Parathyroid adenoma (tissue), 2 donors: ENCODE data around the gene UQCC2.

Experiments used
- H2AFZ ChIP-seq: fragments of 300-600 bp; sonication (generic); one replicate; pipeline ENCODE4 v1.7.0; 2017; ENCODE audit warnings: antibody characterized with exemption, mild to moderate bottlenecking
- H3K27ac ChIP-seq: fragments of 300-600 bp; sonication (generic); one replicate; pipeline ENCODE4 v1.7.0; 2017
- H3K27me3 ChIP-seq: fragments of 300-600 bp; sonication (generic); one replicate; pipeline ENCODE4 v1.7.0; 2017; ENCODE audit warnings: low read length; ENCODE audit not compliant: control insufficient read depth, insufficient read depth
- H3K36me3 ChIP-seq: fragments of 300-600 bp; sonication (generic); one replicate; pipeline ENCODE4 v1.7.0; 2017; ENCODE audit warnings: low read length; ENCODE audit not compliant: control insufficient read depth, insufficient read depth
- H3K4me1 ChIP-seq: fragments of 300-600 bp; sonication (generic); one replicate; pipeline ENCODE4 v1.7.0; 2017; ENCODE audit warnings: control low read depth
- H3K4me2 ChIP-seq: fragments of 300-600 bp; sonication (generic); one replicate; pipeline ENCODE4 v1.7.0; 2017; ENCODE audit warnings: low read length
- H3K4me3 ChIP-seq: fragments of 300-600 bp; sonication (generic); one replicate; pipeline ENCODE4 v1.7.0; 2017; ENCODE audit warnings: low read depth, low read length
- H3K79me2 ChIP-seq: fragments of 300-600 bp; sonication (generic); one replicate; pipeline ENCODE4 v1.7.0; 2017; ENCODE audit warnings: control low read depth
- H3K9ac ChIP-seq: fragments of 300-600 bp; sonication (generic); one replicate; pipeline ENCODE4 v1.7.0; 2017; ENCODE audit warnings: mild to moderate bottlenecking
- H3K9me3 ChIP-seq: fragments of 300-600 bp; sonication (generic); one replicate; pipeline ENCODE4 v1.7.0; 2017; ENCODE audit warnings: low read length; ENCODE audit not compliant: control insufficient read depth
- CTCF ChIP-seq: fragments of 300-600 bp; sonication (generic); IDR thresholded peaks from one replicate; pipeline ENCODE4 v1.7.0; 2017; ENCODE audit warnings: antibody characterized with exemption, mild to moderate bottlenecking
- donor health status: primary hyperparathyroidism.

The UQCC2 gene

GRCh38 chr6:33710296-33711121, 991 bp downstream of the UQCC2 start:
- Histone ChIP-seq H3K27me3 (no peaks in the 10 kb centered on the region), H3K4me1 (no peaks in the 10 kb centered on the region), H3K79me2 (peaks cover 3% of the 10 kb centered on the region), H3K4me2 (peak overlapping the region; percentile 79), H3K4me3 (peak overlapping the region; percentile 70), H2AFZ (peak overlapping the region; percentile 99), H3K9me3 (no peaks in the 10 kb centered on the region), H3K27ac (no peak overlapping the region), H3K9ac (no peak overlapping the region), H3K36me3 (no peaks in the 10 kb centered on the region)
- no peak for TF ChIP-seq CTCF

GRCh38 chr6:33709605-33710295, 1.8 kb downstream of the UQCC2 start:
- no peaks in the 10 kb centered on the region for H3K36me3 ChIP-seq
- no peaks in the 10 kb centered on the region for H3K27me3 ChIP-seq
- no peak overlapping the region for H3K4me2 ChIP-seq
- H3K9ac ChIP-seq: no peak overlapping the region
- no peak overlapping the region for H3K27ac ChIP-seq
- no peak overlapping the region for H2AFZ ChIP-seq
- no peak overlapping the region for H3K4me3 ChIP-seq
- no peaks in the 10 kb centered on the region for H3K4me1 ChIP-seq
- no peak for TF ChIP-seq CTCF
- H3K9me3 ChIP-seq: no peaks in the 10 kb centered on the region
- peaks cover 3% of the 10 kb centered on the region for H3K79me2 ChIP-seq

GRCh38 chr6:33708516-33709204, 2.8 kb downstream of the UQCC2 start:
- Histone ChIP-seq H3K27ac (no peak overlapping the region), H3K4me3 (no peak overlapping the region), H3K9ac (no peak overlapping the region)

GRCh38 chr6:33707771-33708170, 3.7 kb downstream of the UQCC2 start:
- Histone ChIP-seq H2AFZ (no peak overlapping the region), H3K27me3 (no peaks in the 10 kb centered on the region), H3K9me3 (no peaks in the 10 kb centered on the region), H3K4me2 (no peak overlapping the region), H3K9ac (no peak overlapping the region), H3K4me3 (no peak overlapping the region), H3K36me3 (no peaks in the 10 kb centered on the region), H3K27ac (no peak overlapping the region), H3K4me1 (no peaks in the 10 kb centered on the region), H3K79me2 (peaks cover 3% of the 10 kb centered on the region)
- TF ChIP-seq CTCF: no peak

More at GRCh38 chr6:33708516-33709204, 2.8 kb downstream of the UQCC2 start:
- H2AFZ ChIP-seq: no peak overlapping the region
- H3K9me3 ChIP-seq: no peaks in the 10 kb centered on the region
- H3K27me3 ChIP-seq: no peaks in the 10 kb centered on the region
- no peaks in the 10 kb centered on the region for H3K36me3 ChIP-seq
- no peaks in the 10 kb centered on the region for H3K4me1 ChIP-seq
- TF ChIP-seq CTCF: no peak
- peaks cover 3% of the 10 kb centered on the region for H3K79me2 ChIP-seq
- H3K4me2 ChIP-seq: no peak overlapping the region
